HUES64 (cell line): ENCODE results near the gene GPR75.
A peak's percentile ranks its signal among the peaks of the same experiment; 100 is the strongest.
"Not testable (repeated sequence)": the region's sequence is repeated elsewhere in the genome, so short reads cannot be mapped to it uniquely, and the experiment has no call there.

Experiments
- H3K27ac ChIP-seq: 2 replicates; pipeline ENCODE4 v1.7.0; 2013; ENCODE audit warnings: low read depth, low read length, inconsistent platforms
- H3K27me3 ChIP-seq: 2 replicates; pipeline ENCODE4 v1.6.1; 2013; ENCODE audit warnings: mild to moderate bottlenecking, low read length; ENCODE audit not compliant: insufficient read depth
- H3K36me3 ChIP-seq: 2 replicates; pipeline ENCODE4 v1.6.1; 2013; ENCODE audit warnings: mild to moderate bottlenecking, low read length; ENCODE audit not compliant: insufficient read depth
- H3K4me1 ChIP-seq: 2 replicates; pipeline ENCODE4 v1.6.1; 2013; ENCODE audit warnings: mild to moderate bottlenecking, low read length, moderate library complexity; ENCODE audit not compliant: insufficient read depth
- H3K4me3 ChIP-seq: 2 replicates; pipeline ENCODE4 v1.5.1; 2013; ENCODE audit warnings: mild to moderate bottlenecking, low read length, moderate library complexity
- H3K9ac ChIP-seq: 2 replicates; pipeline ENCODE4 v1.6.1; 2013; ENCODE audit warnings: mild to moderate bottlenecking, low read depth, low read length
- H3K9me3 ChIP-seq: 2 replicates; pipeline ENCODE4 v1.6.1; 2013; ENCODE audit warnings: low read depth, low read length; ENCODE audit not compliant: insufficient read depth
- WGBS: fragments of 150-250, 120-280 bp; methylation state at CpG from one replicate; pipeline ENCODE4 v1.1.7; 2013; ENCODE audit warnings: missing lambda C conversion rate; 5-methylcytosine and 5-hydroxymethylcytosine counted together

GPR75 gene

GRCh38 chr2:53852532-53852931, 7.2 kb downstream of the GPR75 start:
- H3K36me3 ChIP-seq = peaks cover 20% of the 10 kb centered on the region
- no peaks in the 10 kb centered on the region for H3K9me3 ChIP-seq
- H3K27ac ChIP-seq = no peak overlapping the region
- H3K4me3 ChIP-seq = no peak overlapping the region
- no peak overlapping the region for H3K9ac ChIP-seq
- WGBS = 94% methylated on average over 4 of the region's 4 CpGs
- no peaks in the 10 kb centered on the region for H3K27me3 ChIP-seq
- no peaks in the 10 kb centered on the region for H3K4me1 ChIP-seq

- not testable (repeated sequence) for H3K27ac ChIP-seq, H3K4me1 ChIP-seq, H3K9me3 ChIP-seq, H3K4me3 ChIP-seq, H3K9ac ChIP-seq, H3K27me3 ChIP-seq
- 94% methylated on average over 9 of the region's 9 CpGs for WGBS
- H3K36me3 ChIP-seq = peaks cover 20% of the 10 kb centered on the region
Measured at GRCh38 chr2:53851052-53851757, 8.6 kb downstream of the GPR75 start.

- H3K4me1 ChIP-seq = no peaks in the 10 kb centered on the region
- 93% methylated on average over 2 of the region's 2 CpGs for WGBS
- H3K4me3 ChIP-seq = no peak overlapping the region
- H3K27me3 ChIP-seq = no peaks in the 10 kb centered on the region
- H3K27ac ChIP-seq = no peak overlapping the region
- H3K9ac ChIP-seq = no peak overlapping the region
- no peaks in the 10 kb centered on the region for H3K9me3 ChIP-seq
- peaks cover 6% of the 10 kb centered on the region for H3K36me3 ChIP-seq
Measured at GRCh38 chr2:53848062-53848461, 11.7 kb downstream of the GPR75 start.

GRCh38 chr2:53843595-53843994, 16.2 kb downstream of the GPR75 start:
- Histone ChIP-seq H3K36me3 (no peaks in the 10 kb centered on the region), H3K4me1 (no peaks in the 10 kb centered on the region), H3K9ac (no peak overlapping the region), H3K27ac (no peak overlapping the region), H3K27me3 (no peaks in the 10 kb centered on the region), H3K9me3 (no peaks in the 10 kb centered on the region), H3K4me3 (no peak overlapping the region)
- 86% methylated on average over 2 of the region's 2 CpGs for WGBS

- H3K9ac ChIP-seq = no peak overlapping the region
- H3K9me3 ChIP-seq = no peaks in the 10 kb centered on the region
- H3K27me3 ChIP-seq = no peaks in the 10 kb centered on the region
- H3K36me3 ChIP-seq = no peaks in the 10 kb centered on the region
- WGBS = 91% methylated on average over 3 of the region's 3 CpGs
- H3K4me1 ChIP-seq = no peaks in the 10 kb centered on the region
- H3K27ac ChIP-seq = no peak overlapping the region
- no peak overlapping the region for H3K4me3 ChIP-seq
Measured at GRCh38 chr2:53842891-53843290, 16.9 kb downstream of the GPR75 start.

- 94% methylated on average over 6 of the region's 7 CpGs for WGBS
- H3K9me3 ChIP-seq, H3K27ac ChIP-seq, H3K9ac ChIP-seq, H3K36me3 ChIP-seq, H3K27me3 ChIP-seq, H3K4me3 ChIP-seq, H3K4me1 ChIP-seq: not testable (repeated sequence)
Measured at GRCh38 chr2:53841651-53842050, 18.1 kb downstream of the GPR75 start.

GRCh38 chr2:53840580-53840979, 19.2 kb downstream of the GPR75 start:
- H3K4me1 ChIP-seq = no peaks in the 10 kb centered on the region
- no peak overlapping the region for H3K27ac ChIP-seq
- H3K36me3 ChIP-seq = no peaks in the 10 kb centered on the region
- H3K9ac ChIP-seq = no peak overlapping the region
- no peak overlapping the region for H3K4me3 ChIP-seq
- no CpG with 5 or more reads among the region's 1 CpG for WGBS
- no peaks in the 10 kb centered on the region for H3K9me3 ChIP-seq
- H3K27me3 ChIP-seq = no peaks in the 10 kb centered on the region

- not testable (repeated sequence) for H3K9ac ChIP-seq, H3K9me3 ChIP-seq, H3K27me3 ChIP-seq, H3K36me3 ChIP-seq, H3K4me3 ChIP-seq, H3K27ac ChIP-seq
- 76% methylated on average over 4 of the region's 4 CpGs for WGBS
- H3K4me1 ChIP-seq = peaks cover 24% of the 10 kb centered on the region
Measured at GRCh38 chr2:53829980-53830290, 29.8 kb downstream of the GPR75 start.

- Histone ChIP-seq H3K27ac (no peak overlapping the region), H3K4me1 (peaks cover 24% of the 10 kb centered on the region), H3K9ac (no peak overlapping the region), H3K9me3 (no peaks in the 10 kb centered on the region), H3K4me3 (no peak overlapping the region), H3K36me3 (no peaks in the 10 kb centered on the region), H3K27me3 (no peaks in the 10 kb centered on the region)
- 86% methylated on average over 11 of the region's 11 CpGs for WGBS
Measured at GRCh38 chr2:53829273-53829979, 30.3 kb downstream of the GPR75 start.

GRCh38 chr2:53828331-53828730, 31.4 kb downstream of the GPR75 start:
- 100% methylated on average over 4 of the region's 4 CpGs for WGBS
- no peak overlapping the region for H3K4me3 ChIP-seq

GRCh38 chr2:53827398-53828175, 32.2 kb downstream of the GPR75 start:
- Histone ChIP-seq H3K4me1 (peaks cover 24% of the 10 kb centered on the region), H3K9me3 (no peaks in the 10 kb centered on the region), H3K36me3 (no peaks in the 10 kb centered on the region), H3K27me3 (no peaks in the 10 kb centered on the region), H3K9ac (no peak overlapping the region; the same call in 1 of the 2 replicates), H3K4me3 (no peak overlapping the region), H3K27ac (peak overlapping the region; percentile 15; the same call in 1 of the 2 replicates)
- 90% methylated on average over 3 of the region's 3 CpGs for WGBS

More at GRCh38 chr2:53828331-53828730, 31.4 kb downstream of the GPR75 start:
- Histone ChIP-seq H3K9ac (no peak overlapping the region), H3K27ac (no peak overlapping the region), H3K9me3 (no peaks in the 10 kb centered on the region), H3K27me3 (no peaks in the 10 kb centered on the region), H3K36me3 (no peaks in the 10 kb centered on the region), H3K4me1 (peaks cover 24% of the 10 kb centered on the region)
